K562 (cell line): Measurements from ENCODE around the gene WDPCP. TPM values are rescaled to one million over a fixed set of nuclear protein-coding genes. Genes with fewer than 3 reads are reported as not detected.

Source experiments
- ATAC-seq: fragments of 200-7000 bp; cut with Tn5 transposase; 3 replicates; pipeline ENCODE4 v1.9.1; 2020; ENCODE audit warnings: moderate library complexity
- BruUV-seq: library from RNA; stranded (reverse); fragments of 400-500 nt; replicated peaks from 2 replicates; lab custom pipeline; 2021; lab: Mats Ljungman, UMichigan
- CTCF ChIA-PET: fragments of 300-600 bp; formaldehyde crosslinking; extraction: SDS; loops from one replicate; lab custom pipeline; 2021; ENCODE audit warnings: low intra/inter-chr PET ratio; lab: Yijun Ruan, JAX
- POLR2A ChIA-PET: fragments of 300-600, 350-650 bp; sonication (Branson Sonifier 250); formaldehyde crosslinking; extraction: SDS; loops from one replicate; lab custom pipeline; 2021; ENCODE audit warnings: antibody characterized with exemption, inconsistent platforms; lab: Yijun Ruan, JAX
- DNase-seq, 4 experiments: peaks; one replicate each; pipeline versions ENCODE4 v3.0.0 to v3.0.0-alpha.2; 2011 to 2018; ENCODE audit warnings: low spot score in 3 of 4, mixed read lengths in 3 of 4; ENCODE audit errors: extremely low read depth in 1 of 4
- FAIRE-seq: peaks from 2 replicates; lab custom pipeline; 2011; peaks lifted over from hg19 to GRCh38; lab: Jason Lieb, UNC
- H2AFZ ChIP-seq: 2 replicates; pipeline ENCODE4 v1.6.0; 2011; ENCODE audit warnings: low read depth, low read length, control low read depth, inconsistent platforms
- H3K27ac ChIP-seq: fragments of 200-600 bp; 3 replicates; pipeline ENCODE4 v1.8.0; 2011; ENCODE audit warnings: low read depth, mild to moderate bottlenecking, control low read depth, inconsistent platforms, low read length, moderate library complexity, mixed read lengths; ENCODE audit errors: extremely low read depth
- H3K27me3 ChIP-seq, 2 experiments: fragments of 300-600 bp in 1 of 2; 2 replicates in 1 of 2; 3 replicates in 1 of 2; pipeline versions ENCODE4 v1.6.0 to v1.8.0; 2011; ENCODE audit warnings: inconsistent platforms in 2 of 2, low read length in 2 of 2, mild to moderate bottlenecking in 1 of 2, mixed read lengths in 1 of 2, moderate library complexity in 1 of 2; ENCODE audit not compliant: control insufficient read depth in 2 of 2, insufficient read depth in 2 of 2
- H3K36me3 ChIP-seq: fragments of 300-600 bp; 3 replicates; pipeline ENCODE4 v1.8.0; 2011; ENCODE audit warnings: mild to moderate bottlenecking, low read length, inconsistent platforms; ENCODE audit not compliant: control insufficient read depth, insufficient read depth
- H3K4me1 ChIP-seq, 2 experiments: fragments of 200-600 bp in 1 of 2; replicated peaks in 1 of 2; 2 replicates in 1 of 2; 3 replicates in 1 of 2; pipeline versions ENCODE4 v1.5.1 to v1.8.0; 2011; ENCODE audit warnings: inconsistent platforms in 2 of 2, low read length in 2 of 2, mild to moderate bottlenecking in 1 of 2, mixed read lengths in 1 of 2, moderate library complexity in 1 of 2; ENCODE audit not compliant: control insufficient read depth in 2 of 2, insufficient read depth in 2 of 2
- H3K4me2 ChIP-seq: 2 replicates; pipeline ENCODE4 v1.6.1; 2011; ENCODE audit warnings: low read length, control low read depth, inconsistent platforms, mixed read lengths; ENCODE audit not compliant: insufficient read depth
- H3K4me3 ChIP-seq: fragments of 200-600 bp; sonication (generic), shearing (Covaris generic); 2 replicates; pipeline ENCODE4 v1.5.1; 2016; ENCODE audit warnings: control low read depth, inconsistent platforms
- H3K79me2 ChIP-seq: fragments of 200-600 bp; 3 replicates; pipeline ENCODE4 v1.8.0; 2011; ENCODE audit warnings: low read length, inconsistent platforms; ENCODE audit not compliant: control insufficient read depth, insufficient read depth
- H3K9ac ChIP-seq, 2 experiments: 2 replicates each; pipeline versions ENCODE4 v1.6.0 to v1.6.1; 2011; ENCODE audit warnings: low read depth in 2 of 2, low read length in 2 of 2, control low read depth in 1 of 2, inconsistent platforms in 1 of 2, mild to moderate bottlenecking in 1 of 2, mixed read lengths in 1 of 2; ENCODE audit not compliant: insufficient read depth in 1 of 2
- H3K9me1 ChIP-seq: one replicate; pipeline ENCODE4 v1.6.0; 2011; ENCODE audit warnings: inconsistent platforms, mild to moderate bottlenecking, low read length, moderate library complexity; ENCODE audit not compliant: control insufficient read depth, insufficient read depth
- H3K9me3 ChIP-seq: replicated peaks from 2 replicates; pipeline ENCODE4 v1.5.1; 2011; ENCODE audit warnings: low read depth, low read length, inconsistent platforms; ENCODE audit not compliant: control insufficient read depth, insufficient read depth
- H4K20me1 ChIP-seq: replicated peaks from 2 replicates; pipeline ENCODE4 v1.6.1; 2011; ENCODE audit warnings: low read length, inconsistent platforms, mixed read lengths; ENCODE audit not compliant: control insufficient read depth, insufficient read depth
- CBX8 ChIP-seq: fragments of 200-600 bp; sonication (generic); IDR thresholded peaks from 2 replicates; pipeline ENCODE4 v1.6.1; 2012; ENCODE audit warnings: borderline replicate concordance, mixed run types, low read depth, mild to moderate bottlenecking, moderate library complexity, mixed read lengths, low read length, control low read depth, inconsistent platforms; ENCODE audit not compliant: poor library complexity, severe bottlenecking; ENCODE audit errors: extremely low read depth
- CREM ChIP-seq: IDR thresholded peaks from 2 replicates; pipeline ENCODE4 v1.6.1; 2014; ENCODE audit warnings: antibody characterized with exemption, low read depth
- FOXK2 ChIP-seq, 2 experiments: fragments of 450-650 bp; IDR thresholded peaks in 1 of 2; conservative IDR thresholded peaks in 1 of 2; 2 replicates each; pipeline ENCODE4 v1.6.1; 2016; ENCODE audit warnings: low read depth in 2 of 2, mild to moderate bottlenecking in 1 of 2
- FUS ChIP-seq: fragments of 200-400 bp; formaldehyde crosslinking; optimal IDR thresholded peaks from 2 replicates; pipeline ENCODE3; 2017; ENCODE audit warnings: low read depth, low read length
- HDAC1 ChIP-seq, 2 experiments: fragments of 450-650 bp; IDR thresholded peaks; 2 replicates each; pipeline ENCODE4 v1.6.1; 2016 to 2017; ENCODE audit warnings: inconsistent platforms in 1 of 2, mild to moderate bottlenecking in 1 of 2, moderate library complexity in 1 of 2
- KDM1A ChIP-seq, 2 experiments: fragments of 450-650 bp; IDR thresholded peaks; 2 replicates each; pipeline ENCODE4 v1.6.1; 2016; ENCODE audit warnings: mild to moderate bottlenecking in 2 of 2
- MEIS2 ChIP-seq: fragments of 450-650 bp; IDR thresholded peaks from 2 replicates; pipeline ENCODE4 v1.6.1; 2014; ENCODE audit warnings: mild to moderate bottlenecking; ENCODE audit not compliant: partially characterized antibody
- NFE2 ChIP-seq: IDR thresholded peaks from 2 replicates; pipeline ENCODE4 v1.6.1; 2014; ENCODE audit warnings: antibody characterized with exemption, low read depth
- RBM14 ChIP-seq: fragments of 200-400 bp; formaldehyde crosslinking; IDR thresholded peaks from 2 replicates; pipeline ENCODE4 v1.6.1; 2018; ENCODE audit warnings: low read depth, mild to moderate bottlenecking, low read length, moderate library complexity, borderline replicate concordance; ENCODE audit not compliant: insufficient read depth
- ZKSCAN8 ChIP-seq: fragments of 200-800 bp; sonication (Bioruptor generic); IDR thresholded peaks from 2 replicates; pipeline ENCODE4 v1.6.1; 2016; ENCODE audit warnings: missing genetic modification characterization, missing compliant biosample characterization
- ZNF239 ChIP-seq: fragments of 250-450 bp; sonication (Bioruptor Pico); IDR thresholded peaks from 2 replicates; pipeline ENCODE4 v1.4.0; 2020; ENCODE audit warnings: mild to moderate bottlenecking
- ZNF444 ChIP-seq: fragments of 250-450 bp; sonication (Bioruptor Pico); IDR thresholded peaks from 2 replicates; pipeline ENCODE4 v1.4.0; 2020; ENCODE audit warnings: mild to moderate bottlenecking, moderate library complexity
- WGBS: fragments of 100-300 bp; shearing (Covaris generic); methylation state at CpG from one replicate; pipeline ENCODE4 v1.1.6; 2016; ENCODE audit warnings: low coverage, mixed read lengths; ENCODE audit not compliant: insufficient coverage; ENCODE audit errors: missing lambda C conversion rate; 5-methylcytosine and 5-hydroxymethylcytosine counted together
- in situ Hi-C: fragments of 300-500 bp; cut with MboI; formaldehyde crosslinking; loops from 4 replicates; pipeline ENCODE4 v1.15.0; 2018; ENCODE audit warnings: inconsistent platforms, mixed read lengths
- intact Hi-C: fragments of 100-400 bp; cut with micrococcal nuclease; formaldehyde crosslinking; loops from 2 replicates; pipeline ENCODE4 v1.14.2; 2022
- polyA plus RNA-seq, 8 experiments: library from polyadenylated mRNA; depleted of rRNA in 4 of 8; stranded (reverse) in 5 of 8; unstranded in 3 of 8; fragments of >200 nt; fragmentation: Nextera tagmentation in 2 of 8; fragmentation: Illumina TruSeq in 1 of 8; extraction: Ambion mirVana in 2 of 8; extraction: Trizol in 1 of 8; gene quantifications; 2 replicates each; pipeline versions ENCODE4 v1.2.1 to v1.2.3, GENCODE V29; 2011 to 2014; ENCODE audit warnings: inconsistent platforms in 1 of 8, missing spikeins in 1 of 8
- total RNA-seq, 7 experiments: library from RNA; depleted of rRNA in 6 of 7; stranded (reverse); fragments of >200 nt in 6 of 7; fragmentation: Illumina TruSeq in 2 of 7; extraction: Trizol in 2 of 7; gene quantifications; 2 replicates each; pipeline versions ENCODE4 v1.2.1 to v1.2.3, GENCODE V29; 2011 to 2021; ENCODE audit warnings: low replicate concordance in 1 of 7
- TF ChIP-seq, protein P1 (sequence below): fragments of 250-450 bp; sonication (Bioruptor Pico); IDR thresholded peaks from 2 replicates; pipeline ENCODE4 v1.4.0; 2020; ENCODE audit warnings: borderline replicate concordance
- TF ChIP-seq, protein P2 (sequence below), 2 experiments: fragments of 250-450 bp in 1 of 2; fragments of 450-650 bp in 1 of 2; sonication (Bioruptor Pico) in 1 of 2; IDR thresholded peaks; 2 replicates each; pipeline versions ENCODE4 v1.6.1 to v1.8.0; 2016 to 2021; ENCODE audit warnings: mild to moderate bottlenecking in 2 of 2, moderate library complexity in 2 of 2, missing compliant biosample characterization in 1 of 2, missing genetic modification characterization in 1 of 2
- TF ChIP-seq, protein P3 (sequence below): sonication (generic); formaldehyde crosslinking; IDR thresholded peaks from 2 replicates; pipeline ENCODE4 v1.9.0; 2022; ENCODE audit warnings: mild to moderate bottlenecking, missing genetic modification reagents

The WDPCP gene
- total and polyA plus RNA-seq, 9 of the 15 experiments (the other 6 are each of a cell fraction or from before 2014, with no cell fraction given): 1.4 to 6.4 (median 5.5) TPM

DNA sequence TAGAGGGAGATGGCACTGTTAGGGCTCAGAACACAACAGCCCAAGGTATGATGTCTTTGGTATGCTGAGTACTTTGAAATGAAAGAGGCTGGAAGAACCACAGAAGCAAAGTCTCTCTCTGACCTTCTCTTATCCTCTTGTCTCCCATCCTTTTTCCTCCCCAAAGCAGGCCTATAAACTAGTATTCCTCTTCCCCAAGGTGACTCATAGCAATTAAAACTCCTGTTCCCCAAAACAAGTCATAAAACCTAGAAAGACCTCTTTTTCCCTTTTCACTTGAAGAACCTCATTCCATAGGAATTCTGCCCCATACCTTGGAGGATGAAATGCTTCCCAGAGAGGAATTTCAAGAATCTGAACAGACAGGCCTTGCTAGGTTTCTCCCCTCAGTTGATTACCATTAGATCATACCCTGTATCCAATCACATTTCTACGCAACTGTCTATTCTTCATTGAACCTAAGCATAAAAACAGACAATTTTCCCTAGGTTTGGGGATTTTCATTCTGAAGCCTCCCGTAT is 26.2 kb upstream of the WDPCP start:
- intact Hi-C loops: no loop called here
- H4K20me1 ChIP-seq: no peaks in the 10 kb centered on the region
- no TSS peak for BruUV-seq
- no peak overlapping the region for H3K9ac ChIP-seq
- no peak overlapping the region for H3K4me2 ChIP-seq
- WGBS: 49% methylated on average over 2 of the region's 2 CpGs
- in situ Hi-C loops: no loop called here
- H2AFZ ChIP-seq: peak overlapping the region; percentile 81; the same call in 1 of the 2 replicates
- H3K27ac ChIP-seq: no peak overlapping the region
- POLR2A ChIA-PET: interaction anchor here (0.6 to 1.2 kb wide), 3 partner anchors 9 to 1745 kb away, joined by 3 to 8 read pairs (median 3); no protein-coding TSS in a partner anchor
- H3K36me3 ChIP-seq: no peaks in the 10 kb centered on the region
- H3K79me2 ChIP-seq: no peaks in the 10 kb centered on the region
- no peaks in the 10 kb centered on the region for H3K9me1 ChIP-seq
- DNase-seq (no peak), ATAC-seq (no peak), FAIRE-seq (no peak)
- CTCF ChIA-PET: no interaction called here
- H3K4me3 ChIP-seq: no peak overlapping the region
- H3K4me1 ChIP-seq: no peaks in the 10 kb centered on the region; a peak in 3 of 5 replicates
- no peaks in the 10 kb centered on the region for H3K9me3 ChIP-seq
- peaks cover 5 to 6% of the 10 kb centered on the region in 2 experiments; a peak in 3 of 5 replicates for H3K27me3 ChIP-seq
- TF ChIP-seq, protein P1, sequence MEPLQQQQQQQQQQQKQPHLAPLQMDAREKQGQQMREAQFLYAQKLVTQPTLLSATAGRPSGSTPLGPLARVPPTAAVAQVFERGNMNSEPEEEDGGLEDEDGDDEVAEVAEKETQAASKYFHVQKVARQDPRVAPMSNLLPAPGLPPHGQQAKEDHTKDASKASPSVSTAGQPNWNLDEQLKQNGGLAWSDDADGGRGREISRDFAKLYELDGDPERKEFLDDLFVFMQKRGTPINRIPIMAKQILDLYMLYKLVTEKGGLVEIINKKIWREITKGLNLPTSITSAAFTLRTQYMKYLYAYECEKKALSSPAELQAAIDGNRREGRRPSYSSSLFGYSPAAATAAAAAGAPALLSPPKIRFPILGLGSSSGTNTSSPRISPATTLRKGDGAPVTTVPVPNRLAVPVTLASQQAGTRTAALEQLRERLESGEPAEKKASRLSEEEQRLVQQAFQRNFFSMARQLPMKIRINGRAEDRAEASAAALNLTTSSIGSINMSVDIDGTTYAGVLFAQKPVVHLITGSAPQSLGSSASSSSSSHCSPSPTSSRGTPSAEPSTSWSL: no peak
- TF ChIP-seq, protein P2, sequence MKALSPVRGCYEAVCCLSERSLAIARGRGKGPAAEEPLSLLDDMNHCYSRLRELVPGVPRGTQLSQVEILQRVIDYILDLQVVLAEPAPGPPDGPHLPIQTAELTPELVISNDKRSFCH (CRISPR knock-in tag; IDR thresholded peaks at IDR 0.05): no peak
- TF ChIP-seq, protein P2 (tag; IDR thresholded peaks at IDR 0.05): no peak
- TF ChIP-seq CREM: no peak
- no peak for TF ChIP-seq KDM1A (IDR thresholded peaks at IDR 0.05)
- no peak for TF ChIP-seq NFE2
- no peak for TF ChIP-seq ZNF444 (CRISPR knock-in tag)
- no peak for TF ChIP-seq ZKSCAN8 (CRISPR knock-in tag)
- no peak for TF ChIP-seq HDAC1 (IDR thresholded peaks at IDR 0.05)
- TF ChIP-seq MEIS2: no peak
- TF ChIP-seq ZNF239 (CRISPR knock-in tag): no peak
- TF ChIP-seq FOXK2 (conservative IDR thresholded peaks at IDR 0.05 in 1 of 2, IDR thresholded peaks at IDR 0.05 in 1 of 2; ENCODE audit: low read depth in 2 of 2): no peak
- TF ChIP-seq, protein P3, sequence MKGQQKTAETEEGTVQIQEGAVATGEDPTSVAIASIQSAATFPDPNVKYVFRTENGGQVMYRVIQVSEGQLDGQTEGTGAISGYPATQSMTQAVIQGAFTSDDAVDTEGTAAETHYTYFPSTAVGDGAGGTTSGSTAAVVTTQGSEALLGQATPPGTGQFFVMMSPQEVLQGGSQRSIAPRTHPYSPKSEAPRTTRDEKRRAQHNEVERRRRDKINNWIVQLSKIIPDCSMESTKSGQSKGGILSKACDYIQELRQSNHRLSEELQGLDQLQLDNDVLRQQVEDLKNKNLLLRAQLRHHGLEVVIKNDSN (CRISPR knock-in tag): no peak
- no peak for TF ChIP-seq FUS
- no peak for TF ChIP-seq RBM14
- no peak for TF ChIP-seq CBX8
